GM23338 (cell line): ENCODE measurements around the gene RABL3. TPM values are rescaled to one million over a fixed set of nuclear protein-coding genes. Genes with fewer than 3 reads are reported as not detected.
"Not testable (repeated sequence)": the region's sequence is repeated elsewhere in the genome, so short reads cannot be mapped to it uniquely, and the experiment has no call there.

Experiments
- ATAC-seq: fragments of 200-7000 bp; cut with Tn5 transposase; 3 replicates; pipeline ENCODE4 v1.9.1; 2020
- DNase-seq: peaks from one replicate; pipeline ENCODE4 v3.0.0-alpha.2; 2015; ENCODE audit warnings: low spot score
- H2AFZ ChIP-seq: fragments of 200-600 bp; sonication (generic); 2 replicates; pipeline ENCODE4 v1.8.0; 2016; ENCODE audit warnings: antibody characterized with exemption, mild to moderate bottlenecking, moderate library complexity
- H3F3A ChIP-seq: fragments of 200-600 bp; sonication (generic); replicated peaks from 2 replicates; pipeline ENCODE4 v1.8.0; 2017; ENCODE audit warnings: antibody characterized with exemption, mixed run types, low read depth
- H3K27ac ChIP-seq: fragments of 200-600 bp; sonication (generic); 2 replicates; pipeline ENCODE4 v1.6.1; 2016; ENCODE audit warnings: low read depth
- H3K27me3 ChIP-seq: fragments of 200-600 bp; sonication (generic); 2 replicates; pipeline ENCODE4 v1.8.0; 2016; ENCODE audit warnings: mild to moderate bottlenecking, mixed run types, moderate library complexity; ENCODE audit not compliant: insufficient read depth
- H3K36me3 ChIP-seq: fragments of 200-600 bp; sonication (generic); 2 replicates; pipeline ENCODE4 v1.8.0; 2016; ENCODE audit warnings: mild to moderate bottlenecking; ENCODE audit not compliant: insufficient read depth
- H3K4me1 ChIP-seq: fragments of 200-600 bp; sonication (generic); 2 replicates; pipeline ENCODE4 v1.8.0; 2016; ENCODE audit warnings: mild to moderate bottlenecking, moderate library complexity; ENCODE audit not compliant: insufficient read depth
- H3K4me2 ChIP-seq: fragments of 200-600 bp; sonication (generic); 2 replicates; pipeline ENCODE4 v1.7.1; 2017; ENCODE audit warnings: mixed run types
- H3K4me3 ChIP-seq: fragments of 200-600 bp; sonication (generic); 2 replicates; pipeline ENCODE4 v1.6.1; 2016; ENCODE audit warnings: mixed run types
- H3K79me2 ChIP-seq: fragments of 200-600 bp; sonication (generic); replicated peaks from 2 replicates; pipeline ENCODE4 v1.8.0; 2017; ENCODE audit warnings: mild to moderate bottlenecking; ENCODE audit not compliant: insufficient read depth
- H3K9me2 ChIP-seq: fragments of 200-600 bp; sonication (generic); 2 replicates; pipeline ENCODE4 v1.8.0; 2017; ENCODE audit not compliant: insufficient read depth
- H4K20me1 ChIP-seq: fragments of 200-600 bp; sonication (generic); replicated peaks from 2 replicates; pipeline ENCODE4 v1.8.0; 2017; ENCODE audit warnings: mild to moderate bottlenecking; ENCODE audit not compliant: insufficient read depth
- H3K27ac Mint-ChIP-seq: 2 replicates; pipeline ENCODE4 v1.8.0; 2020; ENCODE audit warnings: inconsistent platforms, mild to moderate bottlenecking, moderate library complexity, mixed read lengths
- H3K27me3 Mint-ChIP-seq: 3 replicates; pipeline ENCODE4 v1.8.0; 2022; ENCODE audit warnings: low read depth, mild to moderate bottlenecking, moderate library complexity, mixed read lengths, inconsistent platforms; ENCODE audit not compliant: insufficient read depth, poor library complexity
- H3K36me3 Mint-ChIP-seq: 3 replicates; pipeline ENCODE4 v1.8.0; 2021; ENCODE audit warnings: low read depth, mild to moderate bottlenecking, inconsistent platforms, moderate library complexity, mixed read lengths
- H3K4me1 Mint-ChIP-seq: 3 replicates; pipeline ENCODE4 v1.8.0; 2020; ENCODE audit warnings: mild to moderate bottlenecking, inconsistent platforms, mixed read lengths
- H3K4me3 Mint-ChIP-seq: 3 replicates; pipeline ENCODE4 v1.8.0; 2021; ENCODE audit warnings: moderate library complexity, mild to moderate bottlenecking, inconsistent platforms, mixed read lengths
- H3K9me3 Mint-ChIP-seq: 3 replicates; pipeline ENCODE4 v1.8.0; 2020; ENCODE audit warnings: moderate library complexity, mild to moderate bottlenecking, inconsistent platforms, mixed read lengths
- CREB1 ChIP-seq: fragments of 250-450 bp; sonication (Bioruptor Pico); IDR thresholded peaks from 2 replicates; pipeline ENCODE4 v1.5.0; 2020; ENCODE audit warnings: low read depth, mild to moderate bottlenecking, moderate library complexity
- CTCF ChIP-seq, 2 experiments: fragments of 200-600 bp in 1 of 2; sonication (generic) in 1 of 2; conservative IDR thresholded peaks; 2 replicates each; pipeline versions ENCODE4 v1.5.1 to v1.6.1; 2016 to 2017; ENCODE audit warnings: antibody characterized with exemption in 2 of 2, low read depth in 2 of 2, mild to moderate bottlenecking in 2 of 2, moderate library complexity in 1 of 2
- ETS1 ChIP-seq: IDR thresholded peaks from 2 replicates; pipeline ENCODE4 v1.6.1; 2016; ENCODE audit warnings: antibody characterized with exemption
- EZH2phosphoT487 ChIP-seq: fragments of 200-600 bp; sonication (generic); IDR thresholded peaks from one replicate; pipeline ENCODE4 v1.8.1; 2018; ENCODE audit warnings: antibody characterized with exemption; ENCODE audit not compliant: unreplicated experiment
- NANOG ChIP-seq: IDR thresholded peaks from 2 replicates; pipeline ENCODE4 v1.6.1; 2016; ENCODE audit warnings: antibody characterized with exemption, borderline replicate concordance
- POLR2AphosphoS5 ChIP-seq: IDR thresholded peaks from 2 replicates; pipeline ENCODE4 v1.6.1; 2016; ENCODE audit warnings: antibody characterized with exemption, low read depth
- REST ChIP-seq: IDR thresholded peaks from one replicate; pipeline ENCODE4 v1.6.1; 2018; ENCODE audit warnings: antibody characterized with exemption; ENCODE audit not compliant: unreplicated experiment
- STAT1 ChIP-seq: IDR thresholded peaks from one replicate; pipeline ENCODE4 v1.6.1; 2016; ENCODE audit warnings: antibody characterized with exemption; ENCODE audit not compliant: unreplicated experiment
- ZNF331 ChIP-seq: fragments of 250-450 bp; sonication (Bioruptor Pico); IDR thresholded peaks from 2 replicates; pipeline ENCODE4 v1.5.0; 2020; ENCODE audit warnings: low read depth, mild to moderate bottlenecking, moderate library complexity
- polyA plus RNA-seq: library from polyadenylated mRNA; unstranded; fragments of >200 nt; fragmentation: Nextera tagmentation; extraction: Ambion mirVana; gene quantifications from 2 replicates; pipeline ENCODE4 v1.2.1, GENCODE V29; 2016
- total RNA-seq: library from RNA; depleted of rRNA; stranded (reverse); fragments of >200 nt; shearing (Covaris generic); gene quantifications from 2 replicates; pipeline ENCODE4 v1.2.3, GENCODE V29; 2014

The RABL3 gene
- total and polyA plus RNA-seq, 2 experiments from 2014 or later: 7.8 to 9.8 TPM

GRCh38 chr3:120738006-120738405 is 4.3 kb downstream of the RABL3 start:
- H4K20me1 ChIP-seq, H3K4me1 ChIP-seq, H3F3A ChIP-seq, H3K27me3 Mint-ChIP-seq, H3K27me3 ChIP-seq, ATAC-seq, H3K4me3 ChIP-seq, DNase-seq, H3K4me3 Mint-ChIP-seq, H2AFZ ChIP-seq, H3K4me1 Mint-ChIP-seq, H3K79me2 ChIP-seq, H3K27ac ChIP-seq, H3K27ac Mint-ChIP-seq, H3K4me2 ChIP-seq, H3K9me2 ChIP-seq: not testable (repeated sequence)
- H3K36me3 ChIP-seq: peaks cover 17% of the 10 kb centered on the region; the same call in 1 of the 2 replicates
- H3K36me3 Mint-ChIP-seq: peaks cover 65% of the 10 kb centered on the region
- peaks cover 64% of the 10 kb centered on the region for H3K9me3 Mint-ChIP-seq

GRCh38 chr3:120730576-120731542 is 11.5 kb downstream of the RABL3 start:
- H3K4me1 Mint-ChIP-seq: peaks cover 21% of the 10 kb centered on the region
- peaks cover 23% of the 10 kb centered on the region for H3K4me1 ChIP-seq
- 0 out of 2 replicates have a peak overlapping the region, but pooled peaks have one; percentile 10 for H3K4me2 ChIP-seq
- H4K20me1 ChIP-seq: no peaks in the 10 kb centered on the region
- peaks cover 33% of the 10 kb centered on the region for H3K9me3 Mint-ChIP-seq
- peak; percentile 61 for DNase-seq
- no peaks in the 10 kb centered on the region for H3K79me2 ChIP-seq
- H3K36me3 ChIP-seq: peaks cover 3% of the 10 kb centered on the region; the same call in 1 of the 2 replicates
- peaks cover 2% of the 10 kb centered on the region for H3K27me3 Mint-ChIP-seq
- no peaks in the 10 kb centered on the region for H3K27me3 ChIP-seq
- H3K9me2 ChIP-seq: no peaks in the 10 kb centered on the region
- no peak overlapping the region for H3K4me3 ChIP-seq
- no peak overlapping the region for H2AFZ ChIP-seq
- peak; percentile 74 for ATAC-seq
- no peak overlapping the region for H3K27ac ChIP-seq
- H3K4me3 Mint-ChIP-seq: no peak overlapping the region; the same call in 2 of the 3 replicates
- H3K36me3 Mint-ChIP-seq: peaks cover 34% of the 10 kb centered on the region
- H3F3A ChIP-seq: no peaks in the 10 kb centered on the region
- H3K27ac Mint-ChIP-seq: peak overlapping the region; percentile 50; the same call in 1 of the 2 replicates
- TF ChIP-seq POLR2AphosphoS5: no peak
- no peak for TF ChIP-seq ZNF331 (CRISPR knock-in tag)
- no peak for TF ChIP-seq NANOG
- TF ChIP-seq REST: no peak
- TF ChIP-seq CREB1: no peak
- no peak for TF ChIP-seq CTCF (conservative IDR thresholded peaks at IDR 0.05; ENCODE audit: low read depth in 2 of 2)
- TF ChIP-seq EZH2phosphoT487: no peak
- no peak for TF ChIP-seq ETS1
- no peak for TF ChIP-seq STAT1
